ENCODE data around the gene ASPDH.

DNA sequence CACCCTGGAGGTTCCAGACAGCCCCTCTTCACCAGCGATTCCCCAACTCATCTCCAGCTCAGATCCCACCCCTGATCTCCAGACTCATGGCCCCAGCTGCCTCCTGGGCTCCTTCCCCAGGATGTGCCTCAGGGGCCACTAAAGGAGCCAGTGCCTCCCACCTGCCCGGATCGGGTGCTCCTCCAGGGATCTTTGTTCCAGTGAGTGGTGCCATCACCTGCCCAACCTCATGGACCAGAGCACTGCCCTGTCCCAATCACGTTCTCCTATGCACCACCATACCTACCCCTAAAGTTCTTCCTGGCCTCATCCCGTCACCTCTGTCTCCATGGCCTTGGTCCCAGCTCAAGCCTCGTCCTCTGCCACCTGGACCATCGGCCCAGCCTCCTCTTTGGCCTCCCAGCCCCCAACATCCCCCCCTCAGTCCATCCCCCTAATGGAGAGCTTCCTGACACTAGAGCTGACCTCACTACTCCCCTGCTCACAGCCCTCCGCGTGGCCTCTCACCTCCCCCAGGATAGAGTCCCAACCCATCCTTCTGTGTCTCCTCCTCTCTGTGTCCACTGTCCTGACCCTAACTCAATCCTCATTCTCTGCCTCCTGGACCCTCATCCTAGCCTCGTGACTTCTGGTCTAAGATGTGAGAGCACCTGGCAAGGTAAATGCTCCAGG lies 28.3 kb downstream of the ASPDH start:
- TF ChIP-seq, protein P1, sequence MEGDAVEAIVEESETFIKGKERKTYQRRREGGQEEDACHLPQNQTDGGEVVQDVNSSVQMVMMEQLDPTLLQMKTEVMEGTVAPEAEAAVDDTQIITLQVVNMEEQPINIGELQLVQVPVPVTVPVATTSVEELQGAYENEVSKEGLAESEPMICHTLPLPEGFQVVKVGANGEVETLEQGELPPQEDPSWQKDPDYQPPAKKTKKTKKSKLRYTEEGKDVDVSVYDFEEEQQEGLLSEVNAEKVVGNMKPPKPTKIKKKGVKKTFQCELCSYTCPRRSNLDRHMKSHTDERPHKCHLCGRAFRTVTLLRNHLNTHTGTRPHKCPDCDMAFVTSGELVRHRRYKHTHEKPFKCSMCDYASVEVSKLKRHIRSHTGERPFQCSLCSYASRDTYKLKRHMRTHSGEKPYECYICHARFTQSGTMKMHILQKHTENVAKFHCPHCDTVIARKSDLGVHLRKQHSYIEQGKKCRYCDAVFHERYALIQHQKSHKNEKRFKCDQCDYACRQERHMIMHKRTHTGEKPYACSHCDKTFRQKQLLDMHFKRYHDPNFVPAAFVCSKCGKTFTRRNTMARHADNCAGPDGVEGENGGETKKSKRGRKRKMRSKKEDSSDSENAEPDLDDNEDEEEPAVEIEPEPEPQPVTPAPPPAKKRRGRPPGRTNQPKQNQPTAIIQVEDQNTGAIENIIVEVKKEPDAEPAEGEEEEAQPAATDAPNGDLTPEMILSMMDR (IDR thresholded peaks at IDR 0.05 in 4 of 5, conservative IDR thresholded peaks at IDR 0.05 in 1 of 5) = no peak
- TF ChIP-seq POLR2A (IDR thresholded peaks at IDR 0.05) = no peak
